Measurements from ENCODE around the gene CSRNP2. TPM values are rescaled to one million over a fixed set of nuclear protein-coding genes. Genes with fewer than 3 reads are reported as not detected.

Gene CSRNP2
- total and polyA plus RNA-seq, 2 of the 13 experiments (the other 11 are each of a cell fraction or from before 2014, with no cell fraction given) = 4.8 to 7.3 TPM

DNA sequence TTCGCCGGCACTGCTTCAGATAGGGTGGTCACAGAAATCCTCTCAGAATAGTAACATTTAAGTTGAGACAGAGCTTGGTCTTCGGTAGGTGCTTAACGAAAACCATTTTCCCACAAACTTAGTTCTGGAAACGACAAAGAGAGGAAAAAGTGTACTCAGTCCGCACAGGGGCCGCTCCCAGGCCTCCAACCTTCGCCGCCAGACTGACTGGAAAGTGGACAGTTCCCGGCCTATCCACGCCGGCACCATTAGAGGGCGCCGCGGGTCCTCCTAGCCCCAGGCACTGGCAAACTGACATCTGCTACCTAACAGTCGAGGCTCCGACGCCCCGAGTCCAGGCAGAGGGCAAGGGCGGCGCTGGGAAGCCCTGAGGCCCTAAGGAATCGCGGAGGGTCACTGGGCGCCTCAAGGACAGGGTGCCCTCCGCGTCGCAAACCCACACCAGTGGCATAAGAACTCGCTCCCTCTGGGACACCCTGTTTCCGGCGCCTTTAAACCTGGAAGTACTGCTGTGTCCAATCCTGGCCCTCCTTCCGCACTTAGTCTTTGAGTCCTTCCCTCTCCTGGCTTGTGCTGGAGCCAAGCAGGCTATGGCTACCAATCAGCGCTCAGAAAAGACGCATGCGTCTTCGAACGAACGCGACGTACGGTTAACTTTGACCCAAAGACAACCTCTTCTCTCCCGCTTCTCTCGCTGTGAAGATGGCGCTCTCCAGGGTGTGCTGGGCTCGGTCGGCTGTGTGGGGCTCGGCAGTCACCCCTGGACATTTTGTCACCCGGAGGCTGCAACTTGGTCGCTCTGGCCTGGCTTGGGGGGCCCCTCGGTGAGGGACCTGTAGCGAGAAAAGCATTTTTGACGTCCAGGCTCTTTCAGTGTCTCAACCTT lies 35.5 kb downstream of the CSRNP2 start, which contains the start of gene LETMD1 (continued):
- TF ChIP-seq SMARCC2 (IDR thresholded peaks at IDR 0.05) (no peak), DDIT3 (CRISPR knock-in tag; IDR thresholded peaks at IDR 0.05) (no peak), SAFB2 (CRISPR knock-in tag; IDR thresholded peaks at IDR 0.05; ENCODE audit: borderline replicate concordance, low read depth) (no peak), NFE2 (CRISPR knock-in tag; IDR thresholded peaks at IDR 0.05) (no peak), NR2C2 (CRISPR knock-in tag; IDR thresholded peaks at IDR 0.05; ENCODE audit: borderline replicate concordance) (peak; percentile 97), ZNF142 (CRISPR knock-in tag; IDR thresholded peaks at IDR 0.05) (no peak; the same call in none of the 2 replicates), ZNF383 (CRISPR knock-in tag; IDR thresholded peaks at IDR 0.05; ENCODE audit: borderline replicate concordance) (no peak), ZNF503 (CRISPR knock-in tag; IDR thresholded peaks at IDR 0.05) (0 out of 2 replicates have a peak, but pooled peaks have one; percentile 53), BRD4 (CRISPR knock-in tag; IDR thresholded peaks at IDR 0.05) (peak; percentile 34; the same call in 1 of the 2 replicates), ZNF7 (CRISPR knock-in tag; IDR thresholded peaks at IDR 0.05) (no peak), PAWR (CRISPR knock-in tag; IDR thresholded peaks at IDR 0.05; ENCODE audit: borderline replicate concordance) (no peak), RNF2 (conservative IDR thresholded peaks at IDR 0.05; ENCODE audit: low read depth) (peak; percentile 97), ZSCAN22 (CRISPR knock-in tag; IDR thresholded peaks at IDR 0.05) (no peak), ZNF138 (CRISPR knock-in tag; IDR thresholded peaks at IDR 0.05; ENCODE audit: low read depth) (no peak; the same call in 1 of the 2 replicates), GZF1 (CRISPR knock-in tag; IDR thresholded peaks at IDR 0.05) (no peak), NCOA5 (CRISPR knock-in tag; IDR thresholded peaks at IDR 0.05) (no peak), ZNF780A (CRISPR knock-in tag; IDR thresholded peaks at IDR 0.05) (no peak)
- TF ChIP-seq, protein P1, sequence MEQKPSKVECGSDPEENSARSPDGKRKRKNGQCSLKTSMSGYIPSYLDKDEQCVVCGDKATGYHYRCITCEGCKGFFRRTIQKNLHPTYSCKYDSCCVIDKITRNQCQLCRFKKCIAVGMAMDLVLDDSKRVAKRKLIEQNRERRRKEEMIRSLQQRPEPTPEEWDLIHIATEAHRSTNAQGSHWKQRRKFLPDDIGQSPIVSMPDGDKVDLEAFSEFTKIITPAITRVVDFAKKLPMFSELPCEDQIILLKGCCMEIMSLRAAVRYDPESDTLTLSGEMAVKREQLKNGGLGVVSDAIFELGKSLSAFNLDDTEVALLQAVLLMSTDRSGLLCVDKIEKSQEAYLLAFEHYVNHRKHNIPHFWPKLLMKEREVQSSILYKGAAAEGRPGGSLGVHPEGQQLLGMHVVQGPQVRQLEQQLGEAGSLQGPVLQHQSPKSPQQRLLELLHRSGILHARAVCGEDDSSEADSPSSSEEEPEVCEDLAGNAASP (CRISPR knock-in tag; IDR thresholded peaks at IDR 0.05; ENCODE audit: borderline replicate concordance) = no peak; the same call in 1 of the 2 replicates
- TF ChIP-seq, protein P2, sequence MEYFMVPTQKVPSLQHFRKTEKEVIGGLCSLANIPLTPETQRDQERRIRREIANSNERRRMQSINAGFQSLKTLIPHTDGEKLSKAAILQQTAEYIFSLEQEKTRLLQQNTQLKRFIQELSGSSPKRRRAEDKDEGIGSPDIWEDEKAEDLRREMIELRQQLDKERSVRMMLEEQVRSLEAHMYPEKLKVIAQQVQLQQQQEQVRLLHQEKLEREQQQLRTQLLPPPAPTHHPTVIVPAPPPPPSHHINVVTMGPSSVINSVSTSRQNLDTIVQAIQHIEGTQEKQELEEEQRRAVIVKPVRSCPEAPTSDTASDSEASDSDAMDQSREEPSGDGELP (IDR thresholded peaks at IDR 0.05; ENCODE audit: borderline replicate concordance, low read depth) = peak; percentile 29; the same call in 1 of the 2 replicates

Measured in HepG2 (cell line).